GM18858 (cell line): ENCODE measurements around the gene NDUFC1.
"Not testable (repeated sequence)": the region's sequence is repeated elsewhere in the genome, so short reads cannot be mapped to it uniquely, and the experiment has no call there.

ENCODE experiments used
- ATAC-seq: cut with Tn5 transposase; IDR thresholded peaks from one replicate; pipeline ENCODE4 v1.9.1; 2021; ENCODE audit not compliant: unreplicated experiment

The NDUFC1 gene

GRCh38 chr4:139301821-139302611 is at the start of gene NDUFC1:
NDUFC1 (minus strand) TSS chr4:139302477; CDS start chr4:139295798, 6,679 bp downstream.
- ATAC-seq = peak; percentile 21

- no peak for ATAC-seq
These were observed 35.3 kb upstream of the NDUFC1 start for GRCh38 chr4:139337612-139338011.

- no peak for ATAC-seq
These were observed 30.8 kb upstream of the NDUFC1 start for GRCh38 chr4:139333046-139333445.

- ATAC-seq = no peak
These were observed 28.9 kb upstream of the NDUFC1 start for GRCh38 chr4:139331185-139331584.

GRCh38 chr4:139330283-139330682 is 28.0 kb upstream of the NDUFC1 start:
- no peak for ATAC-seq

- no peak for ATAC-seq
These were observed 27.5 kb upstream of the NDUFC1 start for GRCh38 chr4:139329665-139330200.

- ATAC-seq = no peak
These were observed 22.3 kb upstream of the NDUFC1 start for GRCh38 chr4:139324620-139325019.

- not testable (repeated sequence) for ATAC-seq
These were observed 20.3 kb upstream of the NDUFC1 start for GRCh38 chr4:139322541-139322940.

GRCh38 chr4:139322070-139322469 is 19.8 kb upstream of the NDUFC1 start:
- ATAC-seq = not testable (repeated sequence)

GRCh38 chr4:139319571-139319970 is 17.3 kb upstream of the NDUFC1 start:
- ATAC-seq = no peak

- no peak for ATAC-seq
These were observed 15.4 kb upstream of the NDUFC1 start for GRCh38 chr4:139317635-139318034.

- no peak for ATAC-seq
These were observed 14.5 kb upstream of the NDUFC1 start for GRCh38 chr4:139316733-139317132.

GRCh38 chr4:139315221-139315675 is 13.0 kb upstream of the NDUFC1 start:
- peak; percentile 74 for ATAC-seq

GRCh38 chr4:139314047-139314800 is 11.9 kb upstream of the NDUFC1 start:
- no peak for ATAC-seq

GRCh38 chr4:139313414-139313813 is 11.1 kb upstream of the NDUFC1 start:
- not testable (repeated sequence) for ATAC-seq

GRCh38 chr4:139312552-139313332 is 10.5 kb upstream of the NDUFC1 start:
- no peak for ATAC-seq

- no peak for ATAC-seq
These were observed 9.6 kb upstream of the NDUFC1 start for GRCh38 chr4:139311909-139312308.

GRCh38 chr4:139304920-139305319 is 2.6 kb upstream of the NDUFC1 start:
- no peak for ATAC-seq

GRCh38 chr4:139301113-139301820 is 1.0 kb downstream of the NDUFC1 start, which contains the start of gene NAA15:
NAA15 (plus strand) TSS chr4:139301505; CDS start chr4:139301778, 273 bp downstream.
- peak; percentile 67 for ATAC-seq

GRCh38 chr4:139300431-139301112 is 1.7 kb downstream of the NDUFC1 start:
- ATAC-seq = peak; percentile 3
